ENCODE data around the gene ZNF691.

- TF ChIP-seq CTCF (IDR thresholded peaks at IDR 0.05; ENCODE audit: insufficient read depth, low read length, poor library complexity, severe bottlenecking): no peak
- no peak for TF ChIP-seq EZH2phosphoT487 (conservative IDR thresholded peaks at IDR 0.05; ENCODE audit: low read length)
These were observed at the start of gene ZNF691 for GRCh38 chr1:42846257-42847110.
